HG02798 (cell line): ENCODE data around the gene H3-3A.
"Not testable (repeated sequence)": the region's sequence is repeated elsewhere in the genome, so short reads cannot be mapped to it uniquely, and the experiment has no call there.

Source experiments
- ATAC-seq: cut with Tn5 transposase; IDR thresholded peaks from one replicate; pipeline ENCODE4 v1.9.1; 2021; ENCODE audit warnings: mild to moderate bottlenecking; ENCODE audit not compliant: unreplicated experiment, poor library complexity

The H3-3A gene

GRCh38 chr1:226082959-226083301 lies 20.4 kb downstream of the H3-3A start:
- ATAC-seq: peak; percentile 25

GRCh38 chr1:226083302-226084101 lies 21.0 kb downstream of the H3-3A start:
- peak; percentile 90 for ATAC-seq

GRCh38 chr1:226085675-226086285 lies 23.3 kb downstream of the H3-3A start:
- ATAC-seq: no peak

- ATAC-seq: no peak
Measured at GRCh38 chr1:226086776-226087175, 24.3 kb downstream of the H3-3A start.

GRCh38 chr1:226091461-226091860 lies 28.9 kb downstream of the H3-3A start:
- no peak for ATAC-seq

- not testable (repeated sequence) for ATAC-seq
Measured at GRCh38 chr1:226092048-226092820, 29.7 kb downstream of the H3-3A start.

GRCh38 chr1:226092965-226093364 lies 30.4 kb downstream of the H3-3A start:
- no peak for ATAC-seq

- no peak for ATAC-seq
Measured at GRCh38 chr1:226093621-226094020, 31.1 kb downstream of the H3-3A start.

- ATAC-seq: no peak
Measured at GRCh38 chr1:226094451-226094850, 31.9 kb downstream of the H3-3A start.

GRCh38 chr1:226095286-226095685 lies 32.8 kb downstream of the H3-3A start:
- no peak for ATAC-seq

- ATAC-seq: no peak
Measured at GRCh38 chr1:226097866-226098625, 35.5 kb downstream of the H3-3A start.

GRCh38 chr1:226098870-226099835 lies 36.6 kb downstream of the H3-3A start:
- ATAC-seq: no peak

- no peak for ATAC-seq
Measured at GRCh38 chr1:226100436-226101391, 38.2 kb downstream of the H3-3A start.

- ATAC-seq: no peak
Measured at GRCh38 chr1:226104671-226105121, 42.2 kb downstream of the H3-3A start.

GRCh38 chr1:226107471-226108460 lies 45.2 kb downstream of the H3-3A start:
- no peak for ATAC-seq

- ATAC-seq: peak; percentile 11
Measured at GRCh38 chr1:226108935-226109828, 46.7 kb downstream of the H3-3A start.
